ENCODE results near the gene NMUR1.

The NMUR1 gene

GRCh38 chr2:231482806-231483391 lies 47.3 kb downstream of the NMUR1 start:
- DNase-seq, result peak; percentile 91

- DNase-seq, result no peak
Measured at GRCh38 chr2:231480781-231481180, 49.5 kb downstream of the NMUR1 start.

- DNase-seq, result no peak
Measured at GRCh38 chr2:231479455-231479854, 50.8 kb downstream of the NMUR1 start.

DNA sequence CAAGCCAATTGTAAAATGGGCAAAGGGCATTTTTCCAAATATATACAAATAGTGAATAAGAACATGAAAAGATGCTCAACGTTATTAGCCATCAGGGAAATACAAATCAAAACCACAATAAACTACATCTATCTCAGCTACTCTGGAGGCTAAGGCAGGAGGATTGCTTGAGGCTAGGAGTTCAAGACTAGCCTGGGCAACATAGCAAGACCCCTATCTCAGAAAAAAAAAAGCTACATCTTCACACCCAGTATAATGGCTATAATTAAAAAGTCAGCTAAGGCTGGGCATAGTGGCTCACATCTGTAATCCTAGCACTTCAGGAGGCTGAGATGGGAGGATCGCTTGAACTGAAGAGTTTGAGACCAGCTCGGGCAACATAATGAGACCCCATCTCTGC lies 53.3 kb downstream of the NMUR1 start:
- no peak for DNase-seq

DNA sequence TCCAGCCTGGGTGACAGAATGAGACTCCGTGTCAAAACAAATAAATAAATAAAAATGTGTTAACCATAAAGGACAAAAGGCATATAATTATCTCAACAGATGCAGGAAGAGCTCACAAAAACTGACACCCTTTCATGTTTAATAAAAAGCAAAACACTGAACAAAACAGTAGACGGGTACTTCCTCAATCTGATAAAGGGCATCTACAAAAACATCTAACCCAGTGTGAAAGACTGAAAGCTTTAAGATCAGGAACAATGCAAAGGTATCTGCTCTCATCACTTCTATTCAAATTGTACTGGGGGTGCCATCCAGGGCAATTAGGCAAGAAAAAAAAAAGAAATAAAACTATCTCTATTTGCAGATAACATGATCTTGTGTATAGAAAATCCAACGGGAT lies 54.3 kb downstream of the NMUR1 start:
- DNase-seq, result no peak
